OCI-LY7 (cell line): ENCODE results near the gene CBX2.

ENCODE experiments used
- EZH2phosphoT487 ChIP-seq: fragments of 200-600 bp; sonication (generic); IDR thresholded peaks from 2 replicates; pipeline ENCODE4 v1.6.1; 2018; ENCODE audit warnings: low read depth, borderline replicate concordance, mild to moderate bottlenecking, mixed run types, antibody characterized with exemption, low read length, moderate library complexity, mixed read lengths
- TF ChIP-seq, protein P1 (sequence below): fragments of 200-600 bp; sonication (generic); conservative IDR thresholded peaks from 2 replicates; pipeline ENCODE4 v1.5.1; 2014; ENCODE audit warnings: mild to moderate bottlenecking, antibody characterized with exemption, low read length, moderate library complexity, mixed read lengths

GRCh38 chr17:79742589-79742918 is 35.4 kb upstream of the CBX2 start:
- TF ChIP-seq, protein P1, sequence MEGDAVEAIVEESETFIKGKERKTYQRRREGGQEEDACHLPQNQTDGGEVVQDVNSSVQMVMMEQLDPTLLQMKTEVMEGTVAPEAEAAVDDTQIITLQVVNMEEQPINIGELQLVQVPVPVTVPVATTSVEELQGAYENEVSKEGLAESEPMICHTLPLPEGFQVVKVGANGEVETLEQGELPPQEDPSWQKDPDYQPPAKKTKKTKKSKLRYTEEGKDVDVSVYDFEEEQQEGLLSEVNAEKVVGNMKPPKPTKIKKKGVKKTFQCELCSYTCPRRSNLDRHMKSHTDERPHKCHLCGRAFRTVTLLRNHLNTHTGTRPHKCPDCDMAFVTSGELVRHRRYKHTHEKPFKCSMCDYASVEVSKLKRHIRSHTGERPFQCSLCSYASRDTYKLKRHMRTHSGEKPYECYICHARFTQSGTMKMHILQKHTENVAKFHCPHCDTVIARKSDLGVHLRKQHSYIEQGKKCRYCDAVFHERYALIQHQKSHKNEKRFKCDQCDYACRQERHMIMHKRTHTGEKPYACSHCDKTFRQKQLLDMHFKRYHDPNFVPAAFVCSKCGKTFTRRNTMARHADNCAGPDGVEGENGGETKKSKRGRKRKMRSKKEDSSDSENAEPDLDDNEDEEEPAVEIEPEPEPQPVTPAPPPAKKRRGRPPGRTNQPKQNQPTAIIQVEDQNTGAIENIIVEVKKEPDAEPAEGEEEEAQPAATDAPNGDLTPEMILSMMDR = no peak
- no peak for TF ChIP-seq EZH2phosphoT487
